ENCODE measurements around the gene TRAF4. TPM values are rescaled to one million over a fixed set of nuclear protein-coding genes. Genes with fewer than 3 reads are reported as not detected.

Gene TRAF4
- total RNA-seq, 4 donors from 2014 or later, result 65.7 to 191 (median 126) TPM

DNA sequence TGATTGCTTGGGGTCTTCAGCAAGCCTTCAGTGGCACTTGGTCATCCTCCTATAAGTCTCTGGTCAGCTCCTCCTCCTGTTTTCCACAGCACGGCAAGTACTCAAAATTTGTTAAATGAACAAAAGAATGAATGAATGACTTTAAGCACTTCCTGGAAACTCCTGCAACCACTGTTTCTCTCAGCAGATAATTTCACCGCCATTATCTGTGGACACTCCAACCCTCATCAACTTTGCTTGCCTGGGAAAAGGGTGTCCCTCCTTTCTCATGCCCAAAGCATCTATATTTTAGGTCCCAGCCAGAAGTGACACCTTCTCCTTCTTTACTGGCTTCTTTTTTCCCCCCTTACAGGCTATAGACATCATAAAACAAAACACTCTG lies 36.5 kb upstream of the TRAF4 start:
- in situ Hi-C loops (cut with MboI; ENCODE audit: low pct_ligation_motif_present in 1 of 4, low pct_unique_long_range_greater_than_20kb in 1 of 4, low sequenced_read_pairs in 3 of 4) (no loop called here), intact Hi-C loops (cut with DNase I; ENCODE audit: low total_unique reads) (no loop called here)
- no peak for DNase-seq
- H3K27me3 ChIP-seq, result no peaks in the 10 kb centered on the region
- no peak overlapping the region for H3K4me3 ChIP-seq
- H3K36me3 ChIP-seq, result peaks cover 0 to 12% (median 2%) of the 10 kb centered on the region in 4 donors
- no peaks in the 10 kb centered on the region for H3K9me3 ChIP-seq
- H3K4me1 ChIP-seq, result peaks cover 2 to 31% (median 19%) of the 10 kb centered on the region in 4 donors
- WGBS, 2 donors (ENCODE audit: low coverage in 1 of 2), result 86 to 88% methylated on average over 2 of the region's 2 CpGs
- no peak overlapping the region for H3K27ac ChIP-seq
- TF ChIP-seq POLR2A (IDR thresholded peaks at IDR 0.05), result no peak
- TF ChIP-seq POLR2AphosphoS5 (IDR thresholded peaks at IDR 0.05), result no peak
- TF ChIP-seq, protein P1, sequence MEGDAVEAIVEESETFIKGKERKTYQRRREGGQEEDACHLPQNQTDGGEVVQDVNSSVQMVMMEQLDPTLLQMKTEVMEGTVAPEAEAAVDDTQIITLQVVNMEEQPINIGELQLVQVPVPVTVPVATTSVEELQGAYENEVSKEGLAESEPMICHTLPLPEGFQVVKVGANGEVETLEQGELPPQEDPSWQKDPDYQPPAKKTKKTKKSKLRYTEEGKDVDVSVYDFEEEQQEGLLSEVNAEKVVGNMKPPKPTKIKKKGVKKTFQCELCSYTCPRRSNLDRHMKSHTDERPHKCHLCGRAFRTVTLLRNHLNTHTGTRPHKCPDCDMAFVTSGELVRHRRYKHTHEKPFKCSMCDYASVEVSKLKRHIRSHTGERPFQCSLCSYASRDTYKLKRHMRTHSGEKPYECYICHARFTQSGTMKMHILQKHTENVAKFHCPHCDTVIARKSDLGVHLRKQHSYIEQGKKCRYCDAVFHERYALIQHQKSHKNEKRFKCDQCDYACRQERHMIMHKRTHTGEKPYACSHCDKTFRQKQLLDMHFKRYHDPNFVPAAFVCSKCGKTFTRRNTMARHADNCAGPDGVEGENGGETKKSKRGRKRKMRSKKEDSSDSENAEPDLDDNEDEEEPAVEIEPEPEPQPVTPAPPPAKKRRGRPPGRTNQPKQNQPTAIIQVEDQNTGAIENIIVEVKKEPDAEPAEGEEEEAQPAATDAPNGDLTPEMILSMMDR (IDR thresholded peaks at IDR 0.05), result no peak
- TF ChIP-seq EP300 (IDR thresholded peaks at IDR 0.05; ENCODE audit: low read depth), result no peak

DNA sequence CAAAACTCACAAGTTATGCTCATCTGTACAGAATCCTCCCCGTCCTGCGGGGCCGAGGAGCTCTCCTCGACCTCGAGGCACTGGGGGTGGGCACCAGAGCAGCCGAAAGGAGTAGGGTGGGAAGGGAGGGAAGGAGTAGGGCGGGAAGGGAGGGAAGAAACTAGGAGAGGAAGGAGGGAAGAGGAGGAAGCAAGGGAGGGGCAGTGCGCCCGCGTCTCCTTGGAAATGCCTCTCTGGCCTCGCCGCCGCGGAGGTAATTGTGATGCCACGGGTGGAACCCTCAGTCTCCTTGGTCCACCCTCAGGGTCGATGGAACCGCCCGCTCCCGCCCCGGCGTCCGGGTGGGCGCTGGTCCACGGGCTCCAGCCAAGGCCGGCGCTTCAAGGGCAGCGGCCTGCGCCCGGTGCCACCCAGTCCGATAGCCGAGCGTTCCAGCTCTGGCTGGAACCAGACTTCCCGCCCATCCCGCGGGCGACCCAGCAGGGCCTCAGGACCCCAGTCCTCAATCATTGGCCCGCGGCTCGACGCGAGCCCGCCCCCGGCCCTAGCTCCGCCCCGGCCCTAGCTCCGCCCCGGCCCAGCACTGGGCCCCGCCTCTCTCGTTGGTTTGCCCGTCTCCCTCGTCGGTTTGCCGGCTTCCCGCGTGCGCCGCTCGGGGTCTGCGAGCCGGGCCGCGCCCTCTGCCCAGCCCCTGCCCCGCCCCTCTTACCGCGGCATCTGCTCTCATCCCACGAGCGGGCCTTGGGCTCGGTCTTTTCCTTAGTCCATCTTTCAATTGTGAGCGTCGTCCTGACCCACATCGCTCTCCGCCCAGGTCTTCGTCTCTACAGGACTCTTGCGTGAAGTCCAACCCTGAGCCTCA lies 32.7 kb upstream of the TRAF4 start:
- peak; percentile 93 for DNase-seq
- Histone ChIP-seq H3K27ac (peak overlapping the region; percentile 92 to 95 (median 94)), H3K4me1 (peaks cover 4 to 31% (median 19%) of the 10 kb centered on the region in 4 donors), H3K36me3 (no peaks in the 10 kb centered on the region), H3K4me3 (peak overlapping the region; percentile 34 to 68 (median 56)), H3K27me3 (no peaks in the 10 kb centered on the region), H3K9me3 (no peaks in the 10 kb centered on the region)
- WGBS, 2 donors (ENCODE audit: low coverage in 1 of 2), result 0 to 3% methylated on average over 2 to 60 of the region's 74 CpGs
- TF ChIP-seq EP300 (IDR thresholded peaks at IDR 0.05; ENCODE audit: low read depth) (no peak), POLR2A (IDR thresholded peaks at IDR 0.05) (peak; percentile 88), POLR2AphosphoS5 (IDR thresholded peaks at IDR 0.05) (peak; percentile 81 to 86 (median 86))
- TF ChIP-seq, protein P1 (IDR thresholded peaks at IDR 0.05), result no peak
- in situ Hi-C loops (cut with MboI; ENCODE audit: low pct_ligation_motif_present in 1 of 4, low pct_unique_long_range_greater_than_20kb in 1 of 4, low sequenced_read_pairs in 3 of 4), result no loop called here
- intact Hi-C loops (cut with DNase I; ENCODE audit: low total_unique reads), result no loop called here

DNA sequence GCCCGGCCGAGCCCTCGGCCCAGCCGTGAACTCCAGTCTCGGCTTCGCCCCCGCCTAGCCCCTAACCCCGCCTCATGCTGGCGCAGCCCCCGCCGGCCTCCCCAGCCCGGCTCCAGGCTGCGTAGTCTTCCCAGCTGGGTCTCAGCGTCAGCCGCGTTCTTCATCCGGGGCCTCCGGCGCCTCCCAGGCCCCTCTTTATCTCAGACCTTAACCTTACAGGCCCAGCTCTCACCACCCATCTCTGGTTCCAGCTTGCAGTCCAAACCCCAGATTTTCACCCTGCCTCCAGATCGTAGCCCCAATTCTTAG lies 32.1 kb upstream of the TRAF4 start, which contains the start of gene PROCA1:
Gene PROCA1, minus strand, starts transcription at position 166 of the 309 bp plus-strand sequence. CDS start 228 bp downstream, outside the sequence.
- WGBS, 2 donors (ENCODE audit: low coverage in 1 of 2), result 0 to 18% methylated on average over 2 to 20 of the region's 20 CpGs
- DNase-seq, result no peak
- Histone ChIP-seq H3K36me3 (no peaks in the 10 kb centered on the region), H3K27me3 (peaks cover 2% of the 10 kb centered on the region), H3K4me3 (peak within 1 kb of the TSS; percentile 34 to 68 (median 56)), H3K4me1 (peaks cover 8 to 34% (median 22%) of the 10 kb centered on the region in 4 donors), H3K9me3 (no peaks in the 10 kb centered on the region), H3K27ac (peak within 1 kb of the TSS; percentile 92 to 95 (median 94))
- in situ Hi-C loops (cut with MboI; ENCODE audit: low pct_ligation_motif_present in 1 of 4, low pct_unique_long_range_greater_than_20kb in 1 of 4, low sequenced_read_pairs in 3 of 4), result no loop called here
- TF ChIP-seq, protein P1 (IDR thresholded peaks at IDR 0.05), result no peak
- intact Hi-C loops (cut with DNase I; ENCODE audit: low total_unique reads), result no loop called here

DNA sequence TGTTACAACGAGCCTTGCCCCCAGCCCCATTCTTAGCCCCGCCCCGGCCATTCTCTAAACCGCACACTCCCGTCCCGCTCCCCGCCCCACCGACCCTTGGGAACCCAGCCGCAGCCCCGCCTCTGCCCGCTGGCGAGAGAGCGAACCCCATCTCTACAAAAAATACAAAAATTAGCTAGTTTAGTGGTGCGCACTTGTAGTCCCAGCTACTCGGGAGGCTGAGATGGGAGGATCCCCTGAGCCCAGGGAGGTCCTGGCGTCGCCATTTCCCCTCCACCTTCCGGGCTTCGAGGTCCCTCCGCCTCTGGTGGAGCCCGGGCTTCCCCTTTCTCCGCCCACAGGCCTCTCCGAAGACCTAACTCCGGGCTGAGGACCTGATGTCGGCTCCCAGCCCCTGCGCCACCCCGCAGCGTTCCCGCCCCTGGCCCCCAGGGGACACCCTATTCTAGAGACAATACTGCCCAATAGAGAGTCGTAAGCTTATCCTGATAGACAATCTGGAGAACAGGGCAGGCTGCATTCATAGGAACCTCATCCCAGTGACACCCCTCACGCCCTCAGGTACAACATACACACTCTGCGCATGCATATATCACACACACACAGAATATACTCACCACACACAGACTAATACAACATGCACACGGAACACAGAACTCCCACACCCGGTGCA lies 31.6 kb upstream of the TRAF4 start:
- Histone ChIP-seq H3K4me1 (peaks cover 8 to 35% (median 26%) of the 10 kb centered on the region in 4 donors), H3K36me3 (no peaks in the 10 kb centered on the region), H3K4me3 (peak overlapping the region in 3 of 4 donors; percentile 51 to 68 (median 61)), H3K27me3 (peaks cover 7% of the 10 kb centered on the region), H3K27ac (peak overlapping the region; percentile 92 to 95 (median 94)), H3K9me3 (no peaks in the 10 kb centered on the region)
- intact Hi-C loops (cut with DNase I; ENCODE audit: low total_unique reads) (no loop called here), in situ Hi-C loops (cut with MboI; ENCODE audit: low pct_ligation_motif_present in 1 of 4, low pct_unique_long_range_greater_than_20kb in 1 of 4, low sequenced_read_pairs in 3 of 4) (no loop called here)
- TF ChIP-seq POLR2AphosphoS5 (IDR thresholded peaks at IDR 0.05), result no peak
- TF ChIP-seq, protein P1 (IDR thresholded peaks at IDR 0.05), result no peak
- TF ChIP-seq EP300 (IDR thresholded peaks at IDR 0.05; ENCODE audit: low read depth), result no peak
- TF ChIP-seq POLR2A (IDR thresholded peaks at IDR 0.05), result no peak
- peak; percentile 56 for DNase-seq
- 0 to 66% methylated on average over 4 to 34 of the region's 34 CpGs for WGBS, 2 donors (ENCODE audit: low coverage in 1 of 2)

All from transverse colon (tissue), 4 donors.